Measurements from ENCODE around the gene KIF3A. TPM values are rescaled to one million over a fixed set of nuclear protein-coding genes. Genes with fewer than 3 reads are reported as not detected.

Gene KIF3A
- total and polyA plus RNA-seq, 4 donors, result 3.1 to 16.5 (median 9.2) TPM

GRCh38 chr5:132671000-132671399, 66.3 kb downstream of the KIF3A start:
- TF ChIP-seq, protein P1, sequence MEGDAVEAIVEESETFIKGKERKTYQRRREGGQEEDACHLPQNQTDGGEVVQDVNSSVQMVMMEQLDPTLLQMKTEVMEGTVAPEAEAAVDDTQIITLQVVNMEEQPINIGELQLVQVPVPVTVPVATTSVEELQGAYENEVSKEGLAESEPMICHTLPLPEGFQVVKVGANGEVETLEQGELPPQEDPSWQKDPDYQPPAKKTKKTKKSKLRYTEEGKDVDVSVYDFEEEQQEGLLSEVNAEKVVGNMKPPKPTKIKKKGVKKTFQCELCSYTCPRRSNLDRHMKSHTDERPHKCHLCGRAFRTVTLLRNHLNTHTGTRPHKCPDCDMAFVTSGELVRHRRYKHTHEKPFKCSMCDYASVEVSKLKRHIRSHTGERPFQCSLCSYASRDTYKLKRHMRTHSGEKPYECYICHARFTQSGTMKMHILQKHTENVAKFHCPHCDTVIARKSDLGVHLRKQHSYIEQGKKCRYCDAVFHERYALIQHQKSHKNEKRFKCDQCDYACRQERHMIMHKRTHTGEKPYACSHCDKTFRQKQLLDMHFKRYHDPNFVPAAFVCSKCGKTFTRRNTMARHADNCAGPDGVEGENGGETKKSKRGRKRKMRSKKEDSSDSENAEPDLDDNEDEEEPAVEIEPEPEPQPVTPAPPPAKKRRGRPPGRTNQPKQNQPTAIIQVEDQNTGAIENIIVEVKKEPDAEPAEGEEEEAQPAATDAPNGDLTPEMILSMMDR (IDR thresholded peaks at IDR 0.05; ENCODE audit: control extremely low read depth, extremely low read depth), result no peak
- Histone ChIP-seq H3K36me3 (ENCODE audit: control insufficient read depth in 4 of 4, insufficient read depth in 4 of 4, low read length in 4 of 4) (no peaks in the 10 kb centered on the region), H3K9ac (ENCODE audit: insufficient read depth in 1 of 2, low read length in 2 of 2) (no peak overlapping the region), H3K4me3 (no peak overlapping the region), H3K9me3 (ENCODE audit: control insufficient read depth in 4 of 4, insufficient read depth in 3 of 4, low read length in 3 of 4) (no peaks in the 10 kb centered on the region), H3K27ac (ENCODE audit: low read depth in 1 of 2, low read length in 1 of 2) (no peak overlapping the region), H3K4me1 (ENCODE audit: control insufficient read depth in 5 of 5, insufficient read depth in 5 of 5, low read length in 5 of 5) (peaks cover 0 to 2% (median 0%) of the 10 kb centered on the region in 5 donors), H3K27me3 (ENCODE audit: control insufficient read depth in 3 of 3, insufficient read depth in 3 of 3, low read length in 2 of 3) (no peaks in the 10 kb centered on the region)
- DNase-seq, result no peak
- WGBS, 2 donors, result 93 to 96% methylated on average over 3 of the region's 3 CpGs
- ATAC-seq (ENCODE audit: insufficient read depth, low FRiP score), result no peak

GRCh38 chr5:132669966-132670882, 67.1 kb downstream of the KIF3A start:
- H3K36me3 ChIP-seq (ENCODE audit: control insufficient read depth in 4 of 4, insufficient read depth in 4 of 4, low read length in 4 of 4), result no peaks in the 10 kb centered on the region
- H3K27me3 ChIP-seq (ENCODE audit: control insufficient read depth in 3 of 3, insufficient read depth in 3 of 3, low read length in 2 of 3), result no peaks in the 10 kb centered on the region
- no peaks in the 10 kb centered on the region for H3K4me1 ChIP-seq (ENCODE audit: control insufficient read depth in 5 of 5, insufficient read depth in 5 of 5, low read length in 5 of 5)
- 92 to 93% methylated on average over 16 of the region's 16 CpGs for WGBS, 2 donors
- ATAC-seq (ENCODE audit: insufficient read depth, low FRiP score) (no peak), DNase-seq (no peak)
- TF ChIP-seq, protein P1 (IDR thresholded peaks at IDR 0.05; ENCODE audit: control extremely low read depth, extremely low read depth), result no peak
- H3K9me3 ChIP-seq (ENCODE audit: control insufficient read depth in 4 of 4, insufficient read depth in 3 of 4, low read length in 3 of 4), result no peaks in the 10 kb centered on the region
- H3K4me3 ChIP-seq, result no peak overlapping the region
- H3K27ac ChIP-seq (ENCODE audit: low read depth in 1 of 2, low read length in 1 of 2), result no peak overlapping the region
- H3K9ac ChIP-seq (ENCODE audit: insufficient read depth in 1 of 2, low read length in 2 of 2), result no peak overlapping the region

DNA sequence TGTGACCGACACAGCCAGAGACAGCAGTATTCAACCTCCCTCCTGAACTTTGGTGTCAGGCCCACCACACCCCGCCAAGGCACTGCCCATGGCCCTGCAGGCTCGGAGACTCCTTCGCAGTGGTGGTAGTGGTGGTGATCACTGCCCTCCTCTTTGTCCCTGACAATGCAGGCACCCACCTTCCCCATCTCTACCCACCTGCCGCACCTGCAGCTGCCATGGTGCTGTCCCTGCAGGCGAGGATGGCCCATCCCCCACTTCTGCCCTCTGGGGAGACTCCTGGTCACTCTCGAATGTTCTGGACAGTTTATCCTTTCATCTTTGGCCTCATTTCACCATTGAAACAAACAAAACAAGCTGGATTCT, 67.9 kb downstream of the KIF3A start:
- no peak for ATAC-seq (ENCODE audit: insufficient read depth, low FRiP score)
- no peak for DNase-seq
- WGBS, 2 donors, result 87 to 93% methylated on average over 7 of the region's 7 CpGs
- Histone ChIP-seq H3K4me3 (no peak overlapping the region), H3K27ac (ENCODE audit: low read depth in 1 of 2, low read length in 1 of 2) (no peak overlapping the region), H3K4me1 (ENCODE audit: control insufficient read depth in 5 of 5, insufficient read depth in 5 of 5, low read length in 5 of 5) (no peaks in the 10 kb centered on the region), H3K27me3 (ENCODE audit: control insufficient read depth in 3 of 3, insufficient read depth in 3 of 3, low read length in 2 of 3) (no peaks in the 10 kb centered on the region), H3K9ac (ENCODE audit: insufficient read depth in 1 of 2, low read length in 2 of 2) (no peak overlapping the region), H3K36me3 (ENCODE audit: control insufficient read depth in 4 of 4, insufficient read depth in 4 of 4, low read length in 4 of 4) (no peaks in the 10 kb centered on the region), H3K9me3 (ENCODE audit: control insufficient read depth in 4 of 4, insufficient read depth in 3 of 4, low read length in 3 of 4) (no peaks in the 10 kb centered on the region)
- TF ChIP-seq, protein P1 (IDR thresholded peaks at IDR 0.05; ENCODE audit: control extremely low read depth, extremely low read depth), result no peak

All from lung (tissue), 12 donors.